GM18507 (cell line): Measurements from ENCODE around the gene SNCAIP.
"Not testable (repeated sequence)": the region's sequence is repeated elsewhere in the genome, so short reads cannot be mapped to it uniquely, and the experiment has no call there.

Experiments used
- DNase-seq: peaks from one replicate; pipeline ENCODE4 v3.0.0; 2011; ENCODE audit warnings: low read depth; ENCODE audit not compliant: insufficient read length; ENCODE audit errors: extremely low spot score
- FAIRE-seq: peaks from 2 replicates; lab custom pipeline; 2011; peaks lifted over from hg19 to GRCh38; lab: Jason Lieb, UNC

Gene SNCAIP

DNA sequence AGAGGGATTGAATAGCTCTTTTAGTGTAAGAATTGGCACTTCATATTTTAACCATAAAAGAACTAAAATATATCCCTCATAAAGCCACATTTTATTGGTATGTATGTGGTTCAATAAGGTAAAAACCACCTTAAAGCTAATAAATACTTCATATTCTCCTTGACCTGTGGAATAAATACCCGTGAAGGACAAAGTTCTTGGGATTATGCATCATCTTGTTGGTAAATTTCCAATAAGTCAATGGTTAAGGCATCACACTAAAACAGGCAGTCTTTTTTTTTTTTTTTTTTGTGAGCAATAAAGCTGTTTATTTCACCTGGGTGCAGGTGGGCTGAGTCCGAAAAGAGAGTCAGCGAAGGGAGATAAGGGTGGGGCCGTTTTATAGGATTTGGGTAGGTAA lies 161.9 kb downstream of the SNCAIP start:
- FAIRE-seq, result no peak

DNA sequence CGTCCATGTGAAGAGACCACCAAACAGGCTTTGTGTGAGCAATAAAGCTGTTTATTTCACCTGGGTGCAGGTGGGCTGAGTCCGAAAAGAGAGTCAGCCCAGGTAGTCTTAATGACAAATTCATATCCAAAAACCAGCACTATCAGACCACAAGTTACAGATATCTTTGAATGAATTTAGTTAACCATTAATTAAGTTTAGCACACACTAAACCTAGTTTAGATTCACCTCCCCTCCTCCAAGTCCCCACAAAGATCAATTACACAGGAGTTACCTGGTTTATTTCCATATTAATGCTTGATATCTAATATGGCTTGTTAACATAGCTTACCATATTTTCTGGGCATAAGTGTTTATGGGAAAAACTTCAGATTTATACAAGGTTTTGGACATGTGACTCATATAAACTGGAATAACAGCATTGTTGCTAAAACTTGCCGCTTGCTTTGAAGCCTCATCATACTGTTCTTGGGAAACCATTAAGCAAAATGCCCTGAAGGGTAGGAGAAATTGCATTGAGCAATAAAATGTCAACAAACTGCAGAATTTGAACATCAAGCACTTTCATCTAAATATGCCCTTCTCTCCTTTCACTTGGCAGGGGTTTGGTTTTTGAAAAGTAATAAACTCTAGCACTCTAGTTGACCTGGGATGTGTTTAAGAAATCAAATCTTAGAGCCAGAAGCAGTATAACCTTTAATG lies 166.9 kb downstream of the SNCAIP start:
- no peak for FAIRE-seq
- no peak for DNase-seq

More for the DNA sequence above, 161.9 kb downstream of the SNCAIP start:
- no peak for DNase-seq

DNA sequence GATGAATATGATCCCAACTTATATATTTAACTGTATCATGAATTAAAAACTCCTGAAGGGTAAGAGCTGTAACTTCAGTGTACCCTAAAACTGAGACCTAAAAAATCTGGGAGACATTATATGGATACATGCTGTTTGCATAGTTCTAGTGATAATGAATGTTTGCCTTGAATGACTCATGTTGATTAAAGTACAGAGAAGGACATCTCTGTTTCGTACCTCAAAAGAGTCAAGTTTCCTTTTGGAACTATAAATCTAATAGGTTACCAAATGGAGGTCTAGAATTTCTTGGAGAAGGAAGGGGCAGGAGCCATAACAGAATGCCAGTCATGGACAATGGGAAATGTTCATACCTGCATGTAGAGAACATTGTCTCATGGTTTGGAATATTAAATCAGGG lies 168.1 kb downstream of the SNCAIP start:
- FAIRE-seq (no peak), DNase-seq (no peak)

DNA sequence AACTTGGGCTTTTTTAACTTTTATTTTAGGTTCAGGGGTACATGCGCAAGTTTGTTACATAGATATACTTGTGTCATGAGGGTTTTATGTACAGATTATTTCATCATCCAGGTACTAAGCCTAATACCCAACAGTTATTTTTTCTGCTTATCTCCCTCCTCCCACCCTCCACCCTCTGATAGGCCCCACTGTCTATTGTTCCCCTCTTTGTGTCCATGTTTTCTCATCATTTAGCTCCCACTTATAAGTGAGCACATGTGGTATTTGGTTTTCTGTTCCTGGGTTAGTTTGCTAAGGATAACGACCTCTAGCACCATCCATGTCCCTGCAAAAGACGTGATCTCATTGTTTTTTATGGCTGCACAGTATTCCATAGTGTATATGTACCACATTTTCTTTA lies 172.1 kb downstream of the SNCAIP start:
- peak; percentile 15 for FAIRE-seq

DNA sequence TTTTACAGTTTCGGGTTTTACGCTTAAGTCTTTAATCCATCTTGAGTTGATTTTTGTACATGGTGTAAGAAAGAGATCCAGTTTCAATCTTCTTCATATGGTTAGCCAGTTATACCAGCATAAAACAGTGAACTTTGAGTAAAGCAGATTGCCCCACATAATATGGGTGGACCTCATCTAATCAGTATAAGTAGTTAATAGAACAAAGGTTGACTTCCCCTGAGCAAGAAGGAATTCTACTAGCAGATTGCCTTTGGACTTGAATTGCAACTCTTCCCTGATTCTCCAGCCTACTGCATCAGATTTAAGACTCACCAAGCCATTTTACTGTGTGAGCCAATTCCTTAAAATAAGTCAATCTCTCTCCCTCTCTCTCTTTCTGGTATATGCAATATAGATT lies 173.2 kb downstream of the SNCAIP start:
- DNase-seq (no peak), FAIRE-seq (no peak)

More for the DNA sequence above, 172.1 kb downstream of the SNCAIP start:
- no peak for DNase-seq

DNA sequence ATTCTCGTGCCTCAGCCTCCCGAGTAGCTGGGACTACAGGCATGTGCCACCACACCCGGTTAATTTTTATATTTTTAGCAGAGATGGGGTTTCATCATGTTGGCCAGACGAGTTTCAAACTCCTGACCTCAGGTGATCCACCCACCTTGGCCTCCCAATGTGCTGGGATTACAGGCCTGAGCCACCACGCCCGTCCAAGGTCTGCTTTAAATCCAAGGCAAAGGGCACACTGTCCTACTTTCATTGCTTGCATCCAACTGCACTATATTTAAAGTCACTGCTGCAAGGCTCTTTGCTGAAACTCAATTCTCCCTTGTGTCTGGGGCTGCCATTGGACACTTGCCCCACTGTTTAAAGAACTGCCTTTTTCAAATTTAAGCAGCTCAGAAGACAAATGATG lies 174.6 kb downstream of the SNCAIP start:
- not testable (repeated sequence) for DNase-seq, FAIRE-seq

DNA sequence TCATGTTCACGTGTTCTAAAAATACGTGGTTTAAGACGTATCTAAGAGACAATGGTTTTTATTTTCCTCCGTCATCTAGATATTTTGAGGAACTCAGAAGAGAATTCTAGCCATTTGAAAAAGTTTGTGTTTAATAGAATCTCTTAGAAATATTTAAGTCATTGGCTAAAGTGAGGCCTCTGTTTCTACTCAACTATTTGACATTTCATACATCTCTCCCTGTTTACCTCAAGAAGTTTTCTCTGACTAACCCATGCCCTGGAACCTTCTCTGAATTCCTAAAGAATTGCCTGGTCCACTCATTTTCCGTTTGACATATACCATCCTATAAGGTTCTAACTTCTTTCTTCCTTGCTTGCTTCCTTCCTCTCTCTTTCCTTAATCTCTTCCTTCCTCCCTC lies 178.7 kb downstream of the SNCAIP start:
- FAIRE-seq (no peak), DNase-seq (no peak)

DNA sequence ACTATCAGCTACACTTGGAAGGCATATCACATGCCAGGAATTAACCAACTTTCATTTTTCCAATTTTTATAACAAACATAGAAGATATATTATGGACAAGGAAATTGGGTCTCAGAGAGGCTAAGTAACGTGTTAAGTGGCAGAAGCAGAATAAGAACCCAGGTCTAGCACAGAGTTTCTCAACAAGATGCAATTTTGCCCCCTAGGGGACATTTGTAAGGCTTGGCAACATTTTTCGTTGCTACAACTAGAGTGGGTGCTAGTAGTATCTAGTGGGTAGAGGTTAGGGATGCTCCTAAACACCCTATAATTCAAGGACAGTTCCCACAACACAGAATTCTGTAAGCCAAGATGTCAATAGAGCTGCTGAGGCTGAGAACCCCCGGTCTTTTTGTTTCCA lies 180.6 kb downstream of the SNCAIP start:
- DNase-seq, result no peak
- no peak for FAIRE-seq

DNA sequence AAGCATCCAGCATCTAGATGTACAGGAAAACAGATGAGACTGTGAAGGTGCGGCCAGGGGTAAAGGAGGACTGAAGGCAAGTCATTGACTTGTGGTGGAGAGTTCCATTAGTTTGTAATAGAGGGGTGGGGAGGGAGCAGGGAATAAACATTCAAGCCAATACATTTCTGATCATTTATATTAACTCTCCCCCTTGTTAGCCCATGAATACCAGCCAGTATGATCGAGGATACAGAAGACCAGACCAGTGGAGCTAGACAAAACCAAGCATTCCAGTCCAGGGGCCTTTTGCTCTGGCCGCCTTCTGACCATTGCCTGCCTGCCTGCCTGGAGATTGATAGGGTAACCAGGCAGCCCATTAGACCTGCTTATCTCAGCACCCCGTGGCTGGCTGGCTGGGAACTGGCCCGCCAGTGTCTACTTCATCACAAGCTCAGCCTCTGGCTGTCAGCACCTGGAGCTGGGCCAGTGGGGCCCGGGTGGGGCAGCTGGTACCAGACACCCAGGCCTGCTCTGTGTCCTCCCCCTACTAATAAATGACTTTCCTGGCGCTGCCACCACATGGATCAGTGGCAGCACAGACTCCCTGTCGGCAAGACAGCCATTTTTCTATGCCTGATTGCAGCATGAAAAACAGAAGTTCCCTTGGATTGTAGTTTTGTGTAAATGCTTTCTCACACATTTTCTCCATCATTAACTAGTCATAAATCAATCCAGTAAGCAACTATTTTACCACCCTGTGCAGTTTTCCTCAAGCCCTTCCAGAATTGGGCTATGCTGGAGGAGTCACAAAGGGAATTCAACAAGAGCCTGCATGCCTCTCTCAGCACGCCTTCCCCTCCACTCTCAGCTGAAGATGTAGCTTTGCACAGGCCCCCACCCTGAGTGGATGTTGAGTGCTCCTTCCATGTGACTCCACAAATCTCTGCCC lies 181.3 kb downstream of the SNCAIP start:
- FAIRE-seq (no peak), DNase-seq (no peak)

DNA sequence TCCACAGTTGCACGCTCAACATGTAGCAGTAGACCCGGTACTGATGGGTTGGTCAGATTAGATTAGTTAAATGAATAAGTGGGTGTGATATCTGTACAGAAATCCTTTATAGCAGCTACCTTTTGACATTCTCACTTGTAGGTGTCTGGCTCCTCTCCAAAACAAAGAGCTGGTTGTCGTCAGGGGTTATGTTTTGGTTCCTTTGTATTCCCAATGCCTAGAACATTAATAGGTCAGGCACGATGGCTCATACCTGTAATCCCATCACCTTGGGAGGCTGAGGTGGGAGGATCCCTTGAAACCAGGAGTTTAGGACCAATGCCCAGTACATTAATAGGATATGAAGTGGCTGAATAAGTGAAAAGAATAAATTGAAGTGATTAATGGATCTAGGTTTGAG lies 182.1 kb downstream of the SNCAIP start:
- FAIRE-seq (no peak), DNase-seq (no peak)

DNA sequence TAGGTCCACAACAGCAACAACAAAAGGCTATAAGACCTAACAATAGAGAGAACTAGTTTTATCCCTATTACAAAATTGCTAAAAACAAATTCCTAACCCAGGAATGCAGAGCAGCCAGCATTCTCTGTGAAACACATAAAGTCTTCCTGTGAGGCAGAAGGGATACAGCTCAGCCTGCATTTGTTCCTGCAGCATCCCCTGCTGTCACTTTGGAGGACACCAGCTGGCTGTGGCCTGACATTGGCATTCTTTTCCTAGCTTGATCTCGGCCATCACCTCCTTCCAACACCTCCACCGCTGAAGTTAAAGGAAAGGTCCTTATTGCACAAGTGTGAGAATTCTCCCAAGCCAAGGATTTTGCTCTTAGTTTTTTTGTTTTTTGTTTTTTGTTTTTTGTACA lies 186.1 kb downstream of the SNCAIP start:
- DNase-seq (no peak), FAIRE-seq (no peak)

DNA sequence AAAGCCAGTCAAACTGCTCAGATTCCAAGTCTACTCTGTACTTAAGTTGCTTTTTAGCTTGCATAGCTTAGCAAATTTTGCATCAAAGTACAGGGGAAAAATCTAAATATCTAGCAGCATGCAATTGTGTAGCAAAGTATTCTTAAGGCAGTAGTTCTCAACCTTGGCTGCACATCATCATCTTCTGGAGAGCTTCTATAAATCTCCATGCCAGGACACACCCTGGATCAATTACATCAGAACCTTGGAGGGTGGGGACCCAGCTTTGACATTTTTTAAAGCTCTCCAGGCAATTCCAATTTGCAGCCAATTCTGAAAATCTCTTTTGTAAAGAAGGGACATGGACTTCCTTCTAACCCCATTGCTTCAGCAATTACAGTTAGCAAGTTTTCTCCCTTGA lies 187.5 kb downstream of the SNCAIP start:
- DNase-seq (no peak), FAIRE-seq (no peak)

DNA sequence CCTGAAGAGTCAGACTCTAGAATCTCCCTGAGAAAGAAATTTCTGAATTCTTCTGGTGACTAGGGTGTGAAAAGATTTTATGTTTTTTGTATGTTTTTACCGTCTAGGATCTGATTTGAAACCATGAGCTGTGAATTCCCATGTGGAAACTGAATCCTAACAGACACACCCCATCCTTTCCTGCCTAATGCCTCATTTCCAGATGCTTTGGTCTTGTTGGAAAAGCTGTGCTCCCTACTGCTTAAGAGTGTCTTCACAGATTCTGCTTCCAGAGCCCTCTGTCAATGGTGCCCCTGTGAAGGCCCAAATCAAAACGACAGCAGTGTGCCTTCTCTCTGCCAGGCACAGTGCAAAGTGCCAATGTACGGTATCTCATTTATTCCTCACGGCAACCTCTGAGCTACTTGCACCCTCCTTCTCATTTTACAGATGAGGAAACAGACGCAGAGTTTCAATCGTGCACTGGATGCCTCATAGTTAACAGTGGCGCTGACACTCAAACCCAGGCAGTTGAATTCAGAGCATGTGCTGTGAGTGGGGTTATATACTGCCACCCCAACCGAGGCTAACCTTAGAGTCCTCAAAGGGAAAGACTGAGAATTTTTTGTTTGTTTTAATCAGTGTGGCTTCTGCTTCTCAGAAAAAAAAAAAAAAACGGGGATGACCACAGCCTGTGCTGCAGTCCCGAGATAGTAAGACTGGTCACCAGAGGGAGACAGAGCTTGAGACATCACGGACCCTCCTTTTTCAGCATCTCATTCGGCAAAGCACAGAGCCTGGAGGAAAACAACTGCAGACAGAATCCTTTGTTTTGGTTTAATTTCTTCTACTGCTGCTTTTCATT lies 188.4 kb downstream of the SNCAIP start:
- FAIRE-seq (no peak), DNase-seq (no peak)

DNA sequence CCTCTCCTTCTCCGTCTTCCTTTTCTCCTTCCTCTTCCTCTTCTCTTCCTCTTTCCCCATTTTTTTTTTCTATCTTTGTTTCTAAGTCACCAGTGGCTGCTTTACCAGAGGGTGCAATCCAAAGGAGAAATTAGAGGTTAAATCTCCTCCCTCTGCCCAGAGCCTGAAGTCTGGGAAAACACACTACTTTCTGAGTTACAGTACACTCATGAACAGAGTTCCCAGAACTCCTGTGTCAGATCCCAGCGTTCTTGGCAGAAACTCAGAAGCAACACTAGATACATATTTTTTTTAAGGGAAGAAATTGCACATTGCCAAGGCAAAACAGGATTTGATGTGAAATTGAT lies 189.0 kb downstream of the SNCAIP start:
- FAIRE-seq (no peak), DNase-seq (no peak)

DNA sequence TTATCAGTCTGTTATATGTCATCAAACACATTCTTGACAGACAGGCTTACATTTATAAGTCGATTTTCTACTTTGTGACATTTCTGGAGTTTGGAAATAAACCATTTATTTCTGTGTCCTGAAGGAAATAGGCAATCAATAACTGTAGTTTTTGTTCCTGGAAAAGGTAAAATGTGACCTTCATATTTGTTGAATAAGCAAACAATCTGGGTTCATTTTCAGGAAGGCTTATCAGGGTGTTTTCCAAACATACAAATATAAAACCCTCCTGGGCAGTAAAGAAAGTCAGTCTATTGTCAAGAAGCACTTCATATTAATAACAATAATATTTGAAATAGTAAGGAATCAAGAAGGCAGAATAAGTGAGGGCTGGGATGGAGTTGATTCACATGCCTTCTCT lies 195.0 kb downstream of the SNCAIP start:
- no peak for FAIRE-seq
- DNase-seq, result no peak

DNA sequence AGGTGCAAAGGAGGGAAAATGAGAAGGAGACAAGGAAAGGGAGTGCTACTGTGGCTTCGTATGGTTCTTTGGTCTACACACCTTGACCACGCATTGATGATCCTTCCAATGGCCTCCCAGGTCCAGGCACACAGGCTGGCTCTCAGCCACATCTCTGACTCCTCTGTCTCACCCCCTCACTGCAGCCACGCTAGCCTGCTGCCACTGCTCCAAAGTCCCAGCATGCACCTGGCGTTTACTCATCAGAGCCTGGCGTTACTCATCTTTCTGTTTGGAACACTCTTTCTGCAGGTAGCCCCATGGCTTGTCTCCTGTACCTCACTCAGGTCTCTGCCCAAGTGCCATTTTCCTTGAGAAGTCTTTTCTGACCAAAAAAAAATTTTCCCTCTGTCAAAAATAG lies 195.5 kb downstream of the SNCAIP start:
- no peak for DNase-seq
- FAIRE-seq, result no peak

DNA sequence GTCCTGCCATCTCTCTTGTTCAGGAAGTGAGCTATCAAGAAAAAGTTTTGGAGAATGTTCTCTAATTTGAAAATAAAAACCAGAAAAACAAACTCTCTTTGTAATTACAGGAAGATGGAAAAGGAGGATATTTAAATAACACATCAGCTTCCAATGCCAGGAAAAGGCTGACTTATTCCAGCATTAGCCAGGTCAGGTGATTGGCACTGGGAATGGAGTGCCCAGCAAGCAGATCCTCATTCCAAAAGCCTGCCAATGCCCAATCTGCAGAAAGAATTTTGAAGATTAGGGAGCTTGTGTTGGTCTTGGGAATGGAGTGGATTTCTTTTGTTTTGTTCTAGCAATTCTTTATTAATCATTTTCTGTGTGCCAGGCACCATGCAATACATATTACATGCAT lies 196.6 kb downstream of the SNCAIP start:
- DNase-seq, result no peak
- no peak for FAIRE-seq
